ENCODE measurements around the gene DBN1. TPM values are rescaled to one million over a fixed set of nuclear protein-coding genes. Genes with fewer than 3 reads are reported as not detected.
"Not testable (repeated sequence)": the region's sequence is repeated elsewhere in the genome, so short reads cannot be mapped to it uniquely, and the experiment has no call there.

The DBN1 gene
- polyA plus RNA-seq, 1 donor (not counting 4 experiments of a cell fraction or from before 2014, with no cell fraction given) = 59.4 TPM

GRCh38 chr5:177423671-177424070 lies 49.8 kb downstream of the DBN1 start:
- no peaks in the 10 kb centered on the region for H4K20me1 ChIP-seq (ENCODE audit: control insufficient read depth, extremely low read depth, insufficient read depth, low read length)
- dilution Hi-C loops (cut with MboI; ENCODE audit: extremely low pct_ligation_motif_present, low sequenced_read_pairs) = no loop called here
- no peak overlapping the region for H2AFZ ChIP-seq (ENCODE audit: control insufficient read depth, low read length)
- H3K9me1 ChIP-seq (ENCODE audit: control insufficient read depth, extremely low read depth, insufficient read depth, low read length) = no peaks in the 10 kb centered on the region
- no peak overlapping the region for H3K9ac ChIP-seq (ENCODE audit: control insufficient read depth, extremely low read depth, insufficient read depth, low read length)
- H3K27ac ChIP-seq (ENCODE audit: control insufficient read depth, insufficient read depth, low read length) = no peak overlapping the region
- DNase-seq (ENCODE audit: low read depth, low spot score) (no peak), FAIRE-seq (no peak)
- H3K4me3 ChIP-seq (ENCODE audit: control insufficient read depth in 2 of 3, extremely low read depth in 1 of 3, insufficient read depth in 2 of 3, low read depth in 1 of 3, low read length in 3 of 3) = no peak overlapping the region
- peaks cover 20% of the 10 kb centered on the region for H3K79me2 ChIP-seq (ENCODE audit: control insufficient read depth, insufficient read depth, low read length)
- H3K27me3 ChIP-seq (ENCODE audit: control insufficient read depth, extremely low read depth, insufficient read depth, low read length) = no peaks in the 10 kb centered on the region
- H3K36me3 ChIP-seq (ENCODE audit: control insufficient read depth in 2 of 2, extremely low read depth in 1 of 2, insufficient read depth in 2 of 2, low read length in 2 of 2) = no peaks in the 10 kb centered on the region
- peaks cover 21% of the 10 kb centered on the region for H3K4me1 ChIP-seq (ENCODE audit: control insufficient read depth, extremely low read depth, insufficient read depth, low read length)
- H3K9me3 ChIP-seq (ENCODE audit: control insufficient read depth, low read depth, low read length) = no peaks in the 10 kb centered on the region
- H3K4me2 ChIP-seq (ENCODE audit: control insufficient read depth, extremely low read depth, insufficient read depth, low read depth, low read length) = no peak overlapping the region
- TF ChIP-seq CTCF (optimal IDR thresholded peaks at IDR 0.05 in 1 of 3, IDR thresholded peaks at IDR 0.05 in 1 of 3, conservative IDR thresholded peaks at IDR 0.05 in 1 of 3; ENCODE audit: extremely low read depth in 1 of 3, insufficient read depth in 2 of 3, low read length in 3 of 3) = no peak
- TF ChIP-seq EZH2 (IDR thresholded peaks at IDR 0.05; ENCODE audit: low read length) = no peak

DNA sequence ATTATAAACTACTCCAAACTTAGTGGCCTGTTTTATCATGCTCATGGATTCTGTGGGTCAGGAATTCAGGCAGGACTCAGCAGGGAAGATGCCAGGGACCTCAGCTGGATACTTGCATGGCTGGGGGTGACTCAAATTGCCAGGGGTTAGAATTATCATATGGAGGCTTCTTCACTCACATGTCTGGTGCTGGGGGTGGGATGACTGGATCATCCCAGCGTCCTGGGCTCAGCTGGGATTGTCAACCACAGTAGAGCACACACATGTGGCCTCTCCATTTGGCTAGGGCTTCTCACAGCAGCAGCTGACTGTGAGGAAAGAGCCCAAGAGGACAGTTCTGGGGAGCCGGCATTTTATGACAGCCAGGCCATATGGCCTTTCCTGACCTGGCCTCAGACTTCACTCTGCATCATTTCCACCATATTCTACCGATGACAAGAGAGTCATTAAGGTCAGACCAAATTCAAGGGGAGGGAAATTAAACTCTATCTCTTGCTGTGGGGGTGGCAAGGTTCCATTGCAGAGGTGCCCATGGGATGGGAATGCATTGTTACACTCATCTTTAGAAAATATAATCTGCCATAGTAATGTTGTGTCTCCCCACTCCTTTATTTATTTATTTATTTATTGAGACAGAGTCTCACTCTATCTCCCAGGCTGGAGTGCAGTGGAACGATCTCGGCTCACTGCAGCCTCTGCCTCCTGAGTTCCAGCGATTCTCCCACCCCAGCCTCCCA lies 52.2 kb downstream of the DBN1 start:
- no peak overlapping the region for H3K27ac ChIP-seq (ENCODE audit: control insufficient read depth, insufficient read depth, low read length)
- H3K9me3 ChIP-seq (ENCODE audit: control insufficient read depth, low read depth, low read length) = no peaks in the 10 kb centered on the region
- H3K36me3 ChIP-seq (ENCODE audit: control insufficient read depth in 2 of 2, extremely low read depth in 1 of 2, insufficient read depth in 2 of 2, low read length in 2 of 2) = no peaks in the 10 kb centered on the region
- no peaks in the 10 kb centered on the region for H3K9me1 ChIP-seq (ENCODE audit: control insufficient read depth, extremely low read depth, insufficient read depth, low read length)
- no peak overlapping the region for H3K4me2 ChIP-seq (ENCODE audit: control insufficient read depth, extremely low read depth, insufficient read depth, low read depth, low read length)
- H3K79me2 ChIP-seq (ENCODE audit: control insufficient read depth, insufficient read depth, low read length) = no peaks in the 10 kb centered on the region
- H3K27me3 ChIP-seq (ENCODE audit: control insufficient read depth, extremely low read depth, insufficient read depth, low read length) = no peaks in the 10 kb centered on the region
- no peak for FAIRE-seq
- H3K4me1 ChIP-seq (ENCODE audit: control insufficient read depth, extremely low read depth, insufficient read depth, low read length) = peaks cover 6% of the 10 kb centered on the region
- DNase-seq (ENCODE audit: low read depth, low spot score) = no peak
- H2AFZ ChIP-seq (ENCODE audit: control insufficient read depth, low read length) = no peak overlapping the region
- no peak for TF ChIP-seq EZH2 (IDR thresholded peaks at IDR 0.05; ENCODE audit: low read length)
- no peak for TF ChIP-seq CTCF (optimal IDR thresholded peaks at IDR 0.05 in 1 of 3, IDR thresholded peaks at IDR 0.05 in 1 of 3, conservative IDR thresholded peaks at IDR 0.05 in 1 of 3; ENCODE audit: extremely low read depth in 1 of 3, insufficient read depth in 2 of 3, low read length in 3 of 3)
- dilution Hi-C loops (cut with MboI; ENCODE audit: extremely low pct_ligation_motif_present, low sequenced_read_pairs) = no loop called here
- no peaks in the 10 kb centered on the region for H4K20me1 ChIP-seq (ENCODE audit: control insufficient read depth, extremely low read depth, insufficient read depth, low read length)
- no peak overlapping the region for H3K4me3 ChIP-seq (ENCODE audit: control insufficient read depth in 2 of 3, extremely low read depth in 1 of 3, insufficient read depth in 2 of 3, low read depth in 1 of 3, low read length in 3 of 3)
- no peak overlapping the region for H3K9ac ChIP-seq (ENCODE audit: control insufficient read depth, extremely low read depth, insufficient read depth, low read length)

- H3K9ac ChIP-seq (ENCODE audit: control insufficient read depth, extremely low read depth, insufficient read depth, low read length); H3K27ac ChIP-seq (ENCODE audit: control insufficient read depth, insufficient read depth, low read length); H3K4me2 ChIP-seq (ENCODE audit: control insufficient read depth, extremely low read depth, insufficient read depth, low read depth, low read length); H3K79me2 ChIP-seq (ENCODE audit: control insufficient read depth, insufficient read depth, low read length); H3K36me3 ChIP-seq (ENCODE audit: control insufficient read depth in 2 of 2, extremely low read depth in 1 of 2, insufficient read depth in 2 of 2, low read length in 2 of 2); FAIRE-seq; H3K4me3 ChIP-seq (ENCODE audit: control insufficient read depth in 2 of 3, extremely low read depth in 1 of 3, insufficient read depth in 2 of 3, low read depth in 1 of 3, low read length in 3 of 3); DNase-seq (ENCODE audit: low read depth, low spot score); H3K4me1 ChIP-seq (ENCODE audit: control insufficient read depth, extremely low read depth, insufficient read depth, low read length); H3K9me1 ChIP-seq (ENCODE audit: control insufficient read depth, extremely low read depth, insufficient read depth, low read length); H2AFZ ChIP-seq (ENCODE audit: control insufficient read depth, low read length); H3K27me3 ChIP-seq (ENCODE audit: control insufficient read depth, extremely low read depth, insufficient read depth, low read length); H4K20me1 ChIP-seq (ENCODE audit: control insufficient read depth, extremely low read depth, insufficient read depth, low read length); H3K9me3 ChIP-seq (ENCODE audit: control insufficient read depth, low read depth, low read length); dilution Hi-C loops (cut with MboI; ENCODE audit: extremely low pct_ligation_motif_present, low sequenced_read_pairs): not testable (repeated sequence)
Measured at GRCh38 chr5:177420472-177420871, 53.0 kb downstream of the DBN1 start.
